Measurements from ENCODE around the gene RIPK3.
"Not testable (repeated sequence)": the region's sequence is repeated elsewhere in the genome, so short reads cannot be mapped to it uniquely, and the experiment has no call there.

RIPK3 gene

GRCh38 chr14:24377126-24377525 lies 37.3 kb upstream of the RIPK3 start:
- TF ChIP-seq CTCF (conservative IDR thresholded peaks at IDR 0.05; ENCODE audit: low read depth, low read length): no peak

GRCh38 chr14:24376448-24377070 lies 36.8 kb upstream of the RIPK3 start:
- no peak overlapping the region for H3K4me3 ChIP-seq (ENCODE audit: low read length)
- no peak for TF ChIP-seq CTCF (conservative IDR thresholded peaks at IDR 0.05; ENCODE audit: low read depth, low read length)
- no peak for DNase-seq (ENCODE audit: low read depth)

More at GRCh38 chr14:24377126-24377525, 37.3 kb upstream of the RIPK3 start:
- DNase-seq (ENCODE audit: low read depth): no peak
- no peak overlapping the region for H3K4me3 ChIP-seq (ENCODE audit: low read length)

- TF ChIP-seq CTCF (conservative IDR thresholded peaks at IDR 0.05; ENCODE audit: low read depth, low read length): no peak
- no peak for DNase-seq (ENCODE audit: low read depth)
- no peak overlapping the region for H3K4me3 ChIP-seq (ENCODE audit: low read length)
Observed at GRCh38 chr14:24372701-24373416, 33.1 kb upstream of the RIPK3 start.

GRCh38 chr14:24371605-24372004 lies 31.8 kb upstream of the RIPK3 start:
- not testable (repeated sequence) for H3K4me3 ChIP-seq (ENCODE audit: low read length); DNase-seq (ENCODE audit: low read depth)

- no peak overlapping the region for H3K4me3 ChIP-seq (ENCODE audit: low read length)
- DNase-seq (ENCODE audit: low read depth): no peak
- TF ChIP-seq CTCF (conservative IDR thresholded peaks at IDR 0.05; ENCODE audit: low read depth, low read length): no peak
Observed at GRCh38 chr14:24370748-24371147, 31.0 kb upstream of the RIPK3 start.

- no peak for DNase-seq (ENCODE audit: low read depth)
- no peak overlapping the region for H3K4me3 ChIP-seq (ENCODE audit: low read length)
Observed at GRCh38 chr14:24369907-24370687, 30.3 kb upstream of the RIPK3 start.

More at GRCh38 chr14:24369907-24370687, 30.3 kb upstream of the RIPK3 start:
- TF ChIP-seq CTCF (conservative IDR thresholded peaks at IDR 0.05; ENCODE audit: low read depth, low read length): no peak
